Spinal cord (tissue), 10 donors: Measurements from ENCODE around the gene MED1. TPM values are rescaled to one million over a fixed set of nuclear protein-coding genes. Genes with fewer than 3 reads are reported as not detected.
"Not testable (repeated sequence)": the region's sequence is repeated elsewhere in the genome, so short reads cannot be mapped to it uniquely, and the experiment has no call there.

ENCODE experiments used
- DNase-seq, 6 donors: peaks; one replicate each; pipeline versions ENCODE4 v3.0.0 to v3.0.0-alpha.2; 2013 to 2015; ENCODE audit warnings: low spot score in 6 of 6, low read depth in 4 of 6
- H3K27ac ChIP-seq: one replicate; pipeline ENCODE4 v1.5.1; 2013; ENCODE audit warnings: low read depth, low read length, control low read depth
- H3K27me3 ChIP-seq: one replicate; pipeline ENCODE4 v1.6.1; 2013; ENCODE audit warnings: low read length; ENCODE audit not compliant: control insufficient read depth, insufficient read depth
- H3K36me3 ChIP-seq: one replicate; pipeline ENCODE4 v1.6.1; 2013; ENCODE audit warnings: low read length; ENCODE audit not compliant: control insufficient read depth, insufficient read depth
- H3K4me1 ChIP-seq: one replicate; pipeline ENCODE4 v1.6.1; 2013; ENCODE audit warnings: low read length; ENCODE audit not compliant: control insufficient read depth, insufficient read depth
- H3K4me3 ChIP-seq: one replicate; pipeline ENCODE4 v1.5.1; 2013; ENCODE audit warnings: low read depth, low read length, control low read depth
- H3K9me3 ChIP-seq: one replicate; pipeline ENCODE4 v1.6.1; 2013; ENCODE audit warnings: low read length; ENCODE audit not compliant: control insufficient read depth, insufficient read depth
- WGBS: methylation state at CpG from one replicate; pipeline ENCODE4 v1.1.5; 2013; ENCODE audit warnings: missing lambda C conversion rate; ENCODE audit not compliant: insufficient coverage; 5-methylcytosine and 5-hydroxymethylcytosine counted together
- polyA plus RNA-seq, 2 donors: library from polyadenylated mRNA; unstranded; fragments of 120-200 nt; gene quantifications; one replicate each; pipeline ENCODE4 v1.2.1, GENCODE V29; 2013; ENCODE audit not compliant: insufficient read length in 2 of 2
- total RNA-seq, 2 donors: library from RNA; depleted of rRNA in 1 of 2; stranded (reverse); fragments of 120-200 nt in 1 of 2; fragments of >200 nt in 1 of 2; gene quantifications; one replicate each; pipeline versions ENCODE4 v1.2.3 to v1.2.4, GENCODE V29; 2013 to 2014
- donor health status: healthy.

MED1 gene
- total and polyA plus RNA-seq, 4 donors, result 29.0 to 36.5 (median 29.9) TPM

DNA sequence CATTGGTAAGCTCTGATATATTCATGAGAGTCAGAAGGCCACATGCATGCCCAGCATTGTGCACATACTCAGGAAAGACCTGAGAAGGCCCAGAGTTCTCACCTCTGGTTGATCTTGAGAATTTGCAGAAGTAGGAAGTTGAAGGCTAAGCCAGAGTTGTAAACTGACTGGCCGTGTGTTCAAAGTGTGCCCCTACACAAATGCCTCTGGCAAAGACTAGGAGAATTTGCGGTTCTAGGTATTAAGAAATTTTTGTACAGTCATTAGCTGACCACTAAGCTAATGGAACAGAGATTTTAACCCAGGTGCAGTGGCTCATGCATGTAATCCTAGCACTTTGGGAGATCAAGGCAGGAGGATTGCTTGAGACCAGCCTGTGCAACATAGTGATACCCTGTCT lies 74.6 kb downstream of the MED1 start:
- Histone ChIP-seq H3K9me3 (no peaks in the 10 kb centered on the region), H3K4me3 (no peak overlapping the region), H3K27ac (no peak overlapping the region), H3K27me3 (no peaks in the 10 kb centered on the region), H3K4me1 (no peaks in the 10 kb centered on the region), H3K36me3 (no peaks in the 10 kb centered on the region)
- DNase-seq, result no peak
- WGBS, result 56% methylated on average over 2 of the region's 2 CpGs

DNA sequence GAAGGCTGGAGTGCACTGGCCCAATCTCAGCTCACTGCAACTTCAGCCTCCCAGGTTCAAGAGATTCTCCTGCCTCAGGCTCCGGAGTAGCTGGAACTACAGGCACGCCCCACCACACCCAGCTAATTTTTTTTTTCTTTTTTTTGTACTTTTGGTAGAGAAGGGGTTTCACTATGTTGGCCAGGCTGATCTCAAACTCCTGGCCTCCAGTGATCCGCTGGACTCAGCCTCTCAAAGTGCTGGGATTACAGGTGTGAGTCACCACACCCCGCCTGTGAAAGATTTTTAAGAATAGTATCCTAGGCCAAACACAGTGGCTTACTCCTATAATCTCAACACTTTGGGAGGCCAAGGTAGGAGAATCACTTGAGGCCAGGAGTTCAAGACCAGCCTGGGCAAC lies 83.3 kb downstream of the MED1 start:
- no CpG with 5 or more reads among the region's 4 CpGs for WGBS
- not testable (repeated sequence) for DNase-seq, H3K4me1 ChIP-seq

DNA sequence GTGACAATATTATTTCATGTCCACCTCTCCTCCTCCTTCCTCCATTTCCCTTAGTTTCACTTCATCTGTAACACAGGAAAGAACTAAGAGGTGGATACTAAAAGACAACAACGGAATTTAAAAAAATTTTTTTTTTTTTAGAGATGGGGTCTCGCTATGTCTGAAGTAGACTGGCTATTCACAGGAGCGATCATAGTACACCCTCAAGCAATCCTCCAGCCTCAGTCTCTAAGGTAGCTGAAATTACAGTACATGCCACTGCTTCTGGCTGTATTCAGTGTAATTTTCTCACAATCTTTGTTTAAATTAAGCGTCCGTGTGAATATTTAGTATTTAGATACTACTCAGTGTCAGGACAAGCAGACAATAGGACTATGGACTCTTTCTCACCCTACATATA lies 85.2 kb downstream of the MED1 start:
- no peak overlapping the region for H3K27ac ChIP-seq
- H3K36me3 ChIP-seq, result peaks cover under 1% of the 10 kb centered on the region
- no peaks in the 10 kb centered on the region for H3K9me3 ChIP-seq
- WGBS, result no CpG with 5 or more reads among the region's 5 CpGs
- DNase-seq, result no peak
- H3K4me1 ChIP-seq, result no peaks in the 10 kb centered on the region
- no peaks in the 10 kb centered on the region for H3K27me3 ChIP-seq
- H3K4me3 ChIP-seq, result no peak overlapping the region

More for the DNA sequence above, 83.3 kb downstream of the MED1 start:
- H3K36me3 ChIP-seq, H3K27ac ChIP-seq, H3K9me3 ChIP-seq, H3K27me3 ChIP-seq, H3K4me3 ChIP-seq: not testable (repeated sequence)

DNA sequence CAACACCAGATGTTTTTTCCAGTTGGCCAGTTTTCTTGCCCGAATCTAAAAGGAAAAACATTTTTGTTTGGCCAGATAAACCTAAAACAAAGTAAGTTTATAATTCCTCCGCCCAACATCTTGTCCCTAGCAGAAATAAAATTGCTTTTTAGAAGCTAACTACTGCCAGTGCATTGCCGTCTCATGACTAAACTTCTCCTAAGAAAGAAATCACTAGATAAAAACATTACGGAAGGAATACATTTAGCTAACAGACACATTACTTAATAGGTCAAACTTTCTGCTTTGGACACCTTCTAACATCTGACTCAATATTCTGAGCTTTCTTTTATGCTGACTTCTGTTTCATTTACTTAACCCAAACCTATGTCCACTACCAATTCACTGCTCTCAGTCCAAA lies 85.8 kb downstream of the MED1 start:
- no peaks in the 10 kb centered on the region for H3K4me1 ChIP-seq
- no peak overlapping the region for H3K4me3 ChIP-seq
- no peaks in the 10 kb centered on the region for H3K9me3 ChIP-seq
- no peaks in the 10 kb centered on the region for H3K27me3 ChIP-seq
- 81% methylated on average over 4 of the region's 4 CpGs for WGBS
- no peak for DNase-seq
- H3K27ac ChIP-seq, result no peak overlapping the region
- H3K36me3 ChIP-seq, result no peaks in the 10 kb centered on the region

DNA sequence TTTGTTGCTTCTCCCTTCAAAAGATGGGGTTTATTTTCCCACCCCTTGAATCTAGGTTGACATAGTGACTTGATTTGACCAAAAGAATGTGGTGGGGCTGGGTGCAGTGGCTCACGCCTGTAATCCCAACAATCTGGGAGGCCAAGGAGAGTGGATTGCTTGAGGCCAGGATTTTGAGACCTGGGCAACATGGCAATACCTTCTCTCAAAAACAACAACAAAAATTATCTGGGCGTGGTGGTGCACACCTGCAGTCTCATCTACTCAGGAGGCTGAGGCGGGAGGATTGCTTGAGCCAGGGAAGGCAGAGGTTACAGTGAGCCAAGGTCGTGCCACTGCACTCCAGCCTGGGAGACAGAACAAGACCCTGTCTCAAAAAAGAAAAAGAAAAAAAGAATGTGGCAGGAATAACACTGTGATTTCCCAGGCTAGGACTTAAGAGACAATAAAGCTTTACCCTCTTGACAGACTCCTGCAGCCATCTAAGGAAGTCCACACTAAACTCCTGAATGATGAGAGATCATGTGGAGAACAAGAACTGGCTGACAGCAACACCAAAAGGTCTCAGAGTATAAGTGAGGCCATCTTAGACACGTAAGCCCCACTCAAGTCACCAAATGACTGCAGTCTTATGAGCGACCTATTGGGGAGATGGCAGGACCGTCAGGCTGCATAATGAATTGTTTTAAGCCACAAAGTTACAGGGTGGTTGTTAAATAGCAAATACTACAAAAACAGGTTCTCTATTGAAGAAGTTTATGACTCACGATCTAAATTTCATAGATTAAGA lies 86.6 kb downstream of the MED1 start:
- DNase-seq, result no peak
- WGBS, result 100% methylated on average over 1 of the region's 8 CpGs
- no peak overlapping the region for H3K27ac ChIP-seq

DNA sequence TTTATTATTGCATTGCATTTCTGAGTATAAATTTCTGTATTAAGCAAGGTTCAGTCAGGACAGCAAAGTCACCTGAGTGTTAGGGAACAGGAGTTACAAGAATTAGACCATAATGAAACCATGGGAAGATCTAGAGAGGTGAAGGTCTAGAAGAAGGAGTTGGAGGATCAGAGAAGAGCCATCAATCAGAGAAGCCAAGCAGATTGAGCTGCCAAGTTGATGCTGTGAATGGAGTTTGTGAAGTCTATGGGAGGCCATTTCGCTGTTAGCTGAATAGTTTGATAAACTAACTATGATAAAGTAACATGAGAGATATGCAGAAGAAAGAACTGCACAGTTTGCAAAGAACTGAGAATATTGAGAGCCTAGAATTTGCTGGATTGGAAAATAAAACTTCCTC lies 90.0 kb downstream of the MED1 start:
- Histone ChIP-seq H3K9me3 (no peaks in the 10 kb centered on the region), H3K4me1 (peaks cover 3% of the 10 kb centered on the region), H3K4me3 (no peak overlapping the region), H3K27me3 (no peaks in the 10 kb centered on the region), H3K36me3 (no peaks in the 10 kb centered on the region), H3K27ac (no peak overlapping the region)
- WGBS, result 100% methylated on average over 1 of the region's 1 CpG
- DNase-seq, result no peak

More for the DNA sequence above, 86.6 kb downstream of the MED1 start:
- no peak overlapping the region for H3K4me3 ChIP-seq
- H3K36me3 ChIP-seq, result no peaks in the 10 kb centered on the region
- H3K9me3 ChIP-seq, result no peaks in the 10 kb centered on the region
- H3K27me3 ChIP-seq, result no peaks in the 10 kb centered on the region
- H3K4me1 ChIP-seq, result no peaks in the 10 kb centered on the region

DNA sequence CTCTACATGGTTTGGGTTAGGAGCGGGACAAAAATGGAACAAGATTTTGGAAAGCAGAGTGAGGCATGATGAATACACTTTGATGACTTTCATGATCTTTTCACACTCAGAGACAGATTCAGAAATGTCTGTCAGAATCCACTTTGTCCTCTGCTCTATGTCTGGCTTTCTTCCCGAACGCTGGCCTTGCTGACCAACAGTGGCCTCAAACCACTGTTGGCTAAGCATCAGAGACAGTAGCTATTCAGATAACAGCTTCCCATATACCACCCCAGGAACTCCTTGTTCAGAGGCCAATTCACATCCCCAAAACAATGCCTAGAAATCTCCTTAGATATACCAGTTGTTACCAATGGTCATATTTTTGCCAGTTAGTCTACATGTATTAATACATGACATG lies 90.5 kb downstream of the MED1 start:
- H3K27ac ChIP-seq, result no peak overlapping the region
- H3K27me3 ChIP-seq, result no peaks in the 10 kb centered on the region
- peaks cover 3% of the 10 kb centered on the region for H3K4me1 ChIP-seq
- no peak for DNase-seq
- no peaks in the 10 kb centered on the region for H3K9me3 ChIP-seq
- 86% methylated on average over 3 of the region's 3 CpGs for WGBS
- H3K36me3 ChIP-seq, result no peaks in the 10 kb centered on the region
- no peak overlapping the region for H3K4me3 ChIP-seq

DNA sequence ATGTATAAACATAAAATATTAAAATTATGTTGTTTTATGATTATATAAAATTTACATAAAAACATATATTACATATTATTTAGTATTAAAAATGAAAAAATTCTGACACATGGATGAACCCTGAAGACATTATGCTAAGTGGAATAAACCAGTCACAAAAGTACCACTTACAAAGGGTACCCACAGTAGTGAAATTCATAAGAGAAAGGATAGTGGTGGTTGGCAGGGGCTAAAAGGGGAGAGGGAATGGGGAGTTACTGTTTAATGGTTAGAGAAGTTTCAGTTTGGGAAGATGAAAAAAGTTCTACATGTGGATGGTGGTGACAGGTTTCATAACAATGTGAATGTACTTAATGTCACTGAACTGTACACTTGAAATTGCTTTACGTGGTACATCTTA lies 91.1 kb downstream of the MED1 start:
- H3K27ac ChIP-seq, result no peak overlapping the region
- no CpG with 5 or more reads among the region's 1 CpG for WGBS
- DNase-seq, result no peak
- H3K4me1 ChIP-seq, result peaks cover 3% of the 10 kb centered on the region
- H3K36me3 ChIP-seq, result no peaks in the 10 kb centered on the region
- no peaks in the 10 kb centered on the region for H3K9me3 ChIP-seq
- no peak overlapping the region for H3K4me3 ChIP-seq
- no peaks in the 10 kb centered on the region for H3K27me3 ChIP-seq

DNA sequence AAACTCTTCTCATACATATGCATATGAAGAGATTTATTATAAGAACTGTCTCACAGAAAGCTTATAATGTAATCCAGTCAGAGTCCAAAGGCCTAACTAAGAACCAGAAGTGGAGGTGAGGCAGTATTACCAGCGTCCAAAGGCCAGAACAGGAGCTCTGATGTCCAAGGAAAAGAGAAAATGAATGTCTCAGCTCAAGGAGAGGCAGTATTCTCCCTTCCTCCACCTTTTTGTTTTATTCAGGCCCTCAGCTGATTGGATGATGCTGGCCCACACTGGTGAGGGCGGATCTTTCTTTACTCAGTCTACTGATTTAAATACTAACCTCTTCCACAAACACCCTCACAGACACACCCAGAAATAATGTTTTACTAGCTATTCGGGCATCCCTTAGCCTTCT lies 93.1 kb downstream of the MED1 start:
- Histone ChIP-seq H3K9me3 (no peaks in the 10 kb centered on the region), H3K27ac (no peak overlapping the region), H3K4me3 (no peak overlapping the region), H3K4me1 (peaks cover 3% of the 10 kb centered on the region), H3K36me3 (no peaks in the 10 kb centered on the region), H3K27me3 (no peaks in the 10 kb centered on the region)
- no peak for DNase-seq
- no CpG with 5 or more reads among the region's 3 CpGs for WGBS

DNA sequence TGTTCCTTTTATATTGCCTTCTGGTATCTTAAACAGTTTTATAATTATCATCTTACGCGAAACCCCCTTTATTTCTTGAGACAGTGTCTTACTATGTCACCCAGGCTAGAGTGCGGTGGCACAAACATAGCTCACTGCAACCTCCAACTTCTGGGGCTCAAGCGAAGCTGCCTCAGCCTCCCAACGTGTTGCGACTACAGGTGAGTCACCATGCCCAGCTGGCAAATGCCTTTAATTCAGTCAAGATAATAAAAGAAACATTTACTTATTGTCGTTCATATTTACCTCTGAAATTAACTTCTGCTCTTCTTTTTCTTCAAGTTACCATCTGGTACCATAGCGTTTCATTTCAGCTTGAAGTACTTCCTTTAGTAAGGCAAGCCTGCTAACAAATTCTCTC lies 93.6 kb downstream of the MED1 start:
- H3K4me1 ChIP-seq, result peaks cover 3% of the 10 kb centered on the region
- DNase-seq, result no peak
- no peak overlapping the region for H3K27ac ChIP-seq
- WGBS, result 94% methylated on average over 6 of the region's 8 CpGs
- no peaks in the 10 kb centered on the region for H3K36me3 ChIP-seq
- H3K4me3 ChIP-seq, result no peak overlapping the region
- H3K27me3 ChIP-seq, result no peaks in the 10 kb centered on the region
- H3K9me3 ChIP-seq, result no peaks in the 10 kb centered on the region
